Stimulated activated naive CD8-positive, alpha-beta T cell treated with anti-CD3 and anti-CD28 coated beads, Interleukin-15, amount 100 ng/mL, for 72 hours (primary cell): ENCODE data around the gene LCTL.

ENCODE experiments used
- ATAC-seq: fragments of 150-1000 bp; cut with Tn5 transposase; 2 replicates; pipeline ENCODE4 v1.10.0; 2021; ENCODE audit warnings: mild to moderate bottlenecking, moderate library complexity
- DNase-seq, 2 donors: peaks; one replicate each; pipeline ENCODE4 v3.0.0; 2021 to 2022
- H3K27ac Mint-ChIP-seq, 2 donors: one replicate each; pipeline ENCODE4 v1.8.0; 2022; ENCODE audit warnings: mild to moderate bottlenecking in 2 of 2, mixed read lengths in 2 of 2, moderate library complexity in 2 of 2
- H3K27me3 Mint-ChIP-seq: one replicate; pipeline ENCODE4 v1.8.0; 2022; ENCODE audit warnings: mixed read lengths
- H3K4me1 Mint-ChIP-seq: one replicate; pipeline ENCODE4 v1.8.0; 2022; ENCODE audit warnings: mild to moderate bottlenecking, mixed read lengths
- H3K4me3 Mint-ChIP-seq, 2 donors: one replicate each; pipeline ENCODE4 v1.8.0; 2022; ENCODE audit warnings: mild to moderate bottlenecking in 2 of 2, mixed read lengths in 2 of 2, moderate library complexity in 1 of 2
- H3K9me3 Mint-ChIP-seq, 2 donors: one replicate each; pipeline ENCODE4 v1.8.0; 2022; ENCODE audit warnings: mixed read lengths in 2 of 2

Gene LCTL

GRCh38 chr15:66565741-66566144, at the start of gene LCTL:
TSS of gene LCTL (minus strand) at chr15:66565998. CDS start at chr15:66565365, 633 bp downstream.
- peaks cover 7% of the 10 kb centered on the region for H3K4me1 Mint-ChIP-seq
- no peaks in the 10 kb centered on the region for H3K9me3 Mint-ChIP-seq
- peak within 1 kb of the TSS in 1 of 2 donors; percentile 59 for H3K27ac Mint-ChIP-seq
- DNase-seq (no peak), ATAC-seq (no peak)
- peak within 1 kb of the TSS in 1 of 2 donors; percentile 36 for H3K4me3 Mint-ChIP-seq
- H3K27me3 Mint-ChIP-seq, result no peaks in the 10 kb centered on the region

GRCh38 chr15:66614951-66615760, 49.4 kb upstream of the LCTL start:
- Mint-ChIP-seq H3K27ac (no peak overlapping the region), H3K27me3 (peaks cover 2% of the 10 kb centered on the region)
- no peak for ATAC-seq

GRCh38 chr15:66614456-66614855, 48.7 kb upstream of the LCTL start:
- Mint-ChIP-seq H3K27ac (no peak overlapping the region), H3K4me1 (peaks cover 10% of the 10 kb centered on the region), H3K27me3 (no peaks in the 10 kb centered on the region), H3K9me3 (peaks cover 0 to 7% of the 10 kb centered on the region in 2 donors), H3K4me3 (no peak overlapping the region)
- no peak for DNase-seq
- no peak for ATAC-seq

More at GRCh38 chr15:66614951-66615760, 49.4 kb upstream of the LCTL start:
- Mint-ChIP-seq H3K4me3 (no peak overlapping the region), H3K4me1 (peaks cover 10% of the 10 kb centered on the region), H3K9me3 (peaks cover 0 to 7% of the 10 kb centered on the region in 2 donors)
- no peak for DNase-seq

- DNase-seq (no peak), ATAC-seq (no peak)
- H3K9me3 Mint-ChIP-seq, result peaks cover 0 to 7% of the 10 kb centered on the region in 2 donors
- H3K27me3 Mint-ChIP-seq, result no peaks in the 10 kb centered on the region
- peaks cover 10% of the 10 kb centered on the region for H3K4me1 Mint-ChIP-seq
- peak overlapping the region in 1 of 2 donors; percentile 25 for H3K27ac Mint-ChIP-seq
- H3K4me3 Mint-ChIP-seq, result no peak overlapping the region
Observed at GRCh38 chr15:66613743-66614142, 47.9 kb upstream of the LCTL start.

GRCh38 chr15:66611257-66612053, 45.7 kb upstream of the LCTL start:
- Mint-ChIP-seq H3K27me3 (no peaks in the 10 kb centered on the region), H3K4me1 (peaks cover 10% of the 10 kb centered on the region), H3K9me3 (peaks cover 0 to 7% of the 10 kb centered on the region in 2 donors), H3K4me3 (no peak overlapping the region), H3K27ac (no peak overlapping the region)
- DNase-seq (no peak), ATAC-seq (no peak)

GRCh38 chr15:66609876-66610275, 44.1 kb upstream of the LCTL start:
- Mint-ChIP-seq H3K4me3 (no peak overlapping the region), H3K4me1 (peaks cover 10% of the 10 kb centered on the region), H3K27ac (no peak overlapping the region), H3K9me3 (peaks cover 0 to 7% of the 10 kb centered on the region in 2 donors), H3K27me3 (no peaks in the 10 kb centered on the region)
- DNase-seq (no peak), ATAC-seq (no peak)

- H3K9me3 Mint-ChIP-seq, result peaks cover 0 to 6% of the 10 kb centered on the region in 2 donors
- H3K27me3 Mint-ChIP-seq, result no peaks in the 10 kb centered on the region
- no peak for ATAC-seq
- peaks cover 7% of the 10 kb centered on the region for H3K4me1 Mint-ChIP-seq
- DNase-seq, result no peak
- H3K27ac Mint-ChIP-seq, result no peak overlapping the region
- no peak overlapping the region for H3K4me3 Mint-ChIP-seq
Observed at GRCh38 chr15:66608881-66609280, 43.1 kb upstream of the LCTL start.

GRCh38 chr15:66608159-66608558, 42.4 kb upstream of the LCTL start:
- no peaks in the 10 kb centered on the region for H3K9me3 Mint-ChIP-seq
- H3K4me1 Mint-ChIP-seq, result no peaks in the 10 kb centered on the region
- H3K27ac Mint-ChIP-seq, result no peak overlapping the region
- ATAC-seq (no peak), DNase-seq (no peak)
- H3K27me3 Mint-ChIP-seq, result no peaks in the 10 kb centered on the region
- H3K4me3 Mint-ChIP-seq, result no peak overlapping the region

GRCh38 chr15:66603301-66604179, 37.7 kb upstream of the LCTL start:
- Mint-ChIP-seq H3K4me1 (peaks cover 2% of the 10 kb centered on the region), H3K4me3 (no peak overlapping the region), H3K27ac (peak overlapping the region in 1 of 2 donors; percentile 94), H3K9me3 (no peaks in the 10 kb centered on the region), H3K27me3 (no peaks in the 10 kb centered on the region)
- DNase-seq (peak; percentile 59 to 64), ATAC-seq (peak; percentile 80)

- no peak for ATAC-seq
- no peaks in the 10 kb centered on the region for H3K27me3 Mint-ChIP-seq
- no peak overlapping the region for H3K4me3 Mint-ChIP-seq
- no peaks in the 10 kb centered on the region for H3K9me3 Mint-ChIP-seq
- H3K4me1 Mint-ChIP-seq, result peaks cover 10% of the 10 kb centered on the region
- H3K27ac Mint-ChIP-seq, result no peak overlapping the region
- no peak for DNase-seq
Observed at GRCh38 chr15:66601521-66601920, 35.7 kb upstream of the LCTL start.

GRCh38 chr15:66600240-66600627, 34.4 kb upstream of the LCTL start:
- ATAC-seq (no peak), DNase-seq (no peak)
- Mint-ChIP-seq H3K27me3 (no peaks in the 10 kb centered on the region), H3K9me3 (no peaks in the 10 kb centered on the region), H3K27ac (no peak overlapping the region), H3K4me3 (no peak overlapping the region), H3K4me1 (peaks cover 10% of the 10 kb centered on the region)

GRCh38 chr15:66599536-66600239, 33.9 kb upstream of the LCTL start:
- ATAC-seq (no peak), DNase-seq (no peak)
- H3K4me3 Mint-ChIP-seq, result no peak overlapping the region
- H3K27me3 Mint-ChIP-seq, result no peaks in the 10 kb centered on the region
- H3K4me1 Mint-ChIP-seq, result peaks cover 10% of the 10 kb centered on the region
- no peaks in the 10 kb centered on the region for H3K9me3 Mint-ChIP-seq
- H3K27ac Mint-ChIP-seq, result peak overlapping the region in 1 of 2 donors; percentile 54

- no peak overlapping the region for H3K4me3 Mint-ChIP-seq
- ATAC-seq (peak; percentile 35), DNase-seq (no peak)
- H3K27me3 Mint-ChIP-seq, result no peaks in the 10 kb centered on the region
- no peaks in the 10 kb centered on the region for H3K9me3 Mint-ChIP-seq
- H3K4me1 Mint-ChIP-seq, result peaks cover 10% of the 10 kb centered on the region
- peak overlapping the region; percentile 83 to 91 for H3K27ac Mint-ChIP-seq
Observed at GRCh38 chr15:66598095-66598815, 32.5 kb upstream of the LCTL start.

- peaks cover 10% of the 10 kb centered on the region for H3K4me1 Mint-ChIP-seq
- DNase-seq (no peak), ATAC-seq (no peak)
- H3K4me3 Mint-ChIP-seq, result no peak overlapping the region
- H3K27ac Mint-ChIP-seq, result no peak overlapping the region
- H3K9me3 Mint-ChIP-seq, result no peaks in the 10 kb centered on the region
- H3K27me3 Mint-ChIP-seq, result no peaks in the 10 kb centered on the region
Observed at GRCh38 chr15:66595931-66596545, 30.2 kb upstream of the LCTL start.
